GM23338 (cell line): Measurements from ENCODE around the gene POLD3.

ENCODE experiments used
- CTCF ChIP-seq, 2 experiments: fragments of 200-600 bp in 1 of 2; sonication (generic) in 1 of 2; conservative IDR thresholded peaks; 2 replicates each; pipeline versions ENCODE4 v1.5.1 to v1.6.1; 2016 to 2017; ENCODE audit warnings: antibody characterized with exemption in 2 of 2, low read depth in 2 of 2, mild to moderate bottlenecking in 2 of 2, moderate library complexity in 1 of 2
- EZH2 ChIP-seq: fragments of 200-600 bp; sonication (generic); IDR thresholded peaks from one replicate; pipeline ENCODE4 v1.8.0; 2017; ENCODE audit warnings: antibody characterized with exemption, mild to moderate bottlenecking, low read depth; ENCODE audit not compliant: unreplicated experiment
- REST ChIP-seq: IDR thresholded peaks from one replicate; pipeline ENCODE4 v1.6.1; 2018; ENCODE audit warnings: antibody characterized with exemption; ENCODE audit not compliant: unreplicated experiment

GRCh38 chr11:74682731-74683278 lies 90.4 kb downstream of the POLD3 start:
- no peak for TF ChIP-seq REST
- no peak for TF ChIP-seq CTCF (conservative IDR thresholded peaks at IDR 0.05; ENCODE audit: low read depth in 2 of 2)
- no peak for TF ChIP-seq EZH2
